A673 (cell line): ENCODE results near the gene PARN. TPM values are rescaled to one million over a fixed set of nuclear protein-coding genes. Genes with fewer than 3 reads are reported as not detected.

Experiments
- BruUV-seq: library from RNA; stranded (reverse); fragments of 400-500 nt; replicated peaks from 2 replicates; lab custom pipeline; 2021; lab: Mats Ljungman, UMichigan
- CTCF ChIA-PET: fragments of 300-600 bp; sonication (Branson Sonifier 250); formaldehyde crosslinking; loops from one replicate; lab custom pipeline; 2022; ENCODE audit warnings: antibody characterized with exemption; lab: Charles Lee
- POLR2A ChIA-PET: fragments of 300-600 bp; sonication (Branson Sonifier 250); formaldehyde crosslinking; loops from one replicate; lab custom pipeline; 2022; ENCODE audit warnings: antibody characterized with exemption; ENCODE audit not compliant: low non-redundant PET; lab: Charles Lee
- DNase-seq: peaks from one replicate; pipeline ENCODE4 v3.0.0-alpha.2; 2015; ENCODE audit warnings: low spot score
- H3K27ac ChIP-seq: fragments of 200-600 bp; sonication (generic); 2 replicates; pipeline ENCODE4 v1.5.1; 2016; ENCODE audit warnings: mixed run types, low read depth, mild to moderate bottlenecking, mixed read lengths, antibody characterized with exemption, low read length; ENCODE audit not compliant: poor library complexity, severe bottlenecking
- H3K27me3 ChIP-seq: fragments of 200-600 bp; sonication (generic); replicated peaks from 2 replicates; pipeline ENCODE4 v1.6.1; 2017; ENCODE audit warnings: mixed run types, low read depth, mild to moderate bottlenecking, mixed read lengths, antibody characterized with exemption, low read length; ENCODE audit not compliant: insufficient read depth, poor library complexity
- H3K36me3 ChIP-seq: fragments of 200-600 bp; sonication (generic); 2 replicates; pipeline ENCODE4 v1.6.1; 2016; ENCODE audit warnings: mixed run types, mild to moderate bottlenecking, mixed read lengths, antibody characterized with exemption, low read length; ENCODE audit not compliant: insufficient read depth, poor library complexity, severe bottlenecking
- H3K4me1 ChIP-seq: fragments of 200-600 bp; sonication (generic); 2 replicates; pipeline ENCODE4 v1.6.1; 2017; ENCODE audit warnings: mixed run types, mild to moderate bottlenecking, mixed read lengths, antibody characterized with exemption, low read length; ENCODE audit not compliant: insufficient read depth, poor library complexity, severe bottlenecking
- H3K4me3 ChIP-seq: fragments of 200-600 bp; sonication (generic); 2 replicates; pipeline ENCODE4 v1.5.1; 2016; ENCODE audit warnings: low read depth, mixed run types, mild to moderate bottlenecking, mixed read lengths, low read length; ENCODE audit not compliant: poor library complexity, severe bottlenecking
- H3K9me3 ChIP-seq: fragments of 200-600 bp; sonication (generic); 2 replicates; pipeline ENCODE4 v1.6.1; 2016; ENCODE audit warnings: mixed run types, low read depth, mild to moderate bottlenecking, mixed read lengths, antibody characterized with exemption, low read length; ENCODE audit not compliant: poor library complexity, severe bottlenecking
- EZH2 ChIP-seq: fragments of 200-600 bp; sonication (generic); IDR thresholded peaks from 2 replicates; pipeline ENCODE4 v1.6.1; 2017; ENCODE audit warnings: borderline replicate concordance, low read depth, mild to moderate bottlenecking, mixed read lengths, antibody characterized with exemption, low read length; ENCODE audit not compliant: poor library complexity, severe bottlenecking
- intact Hi-C: fragments of 100-400 bp; cut with micrococcal nuclease; formaldehyde crosslinking; loops from one replicate; pipeline ENCODE4 v1.10.0; 2022; ENCODE audit not compliant: unreplicated experiment
- total RNA-seq: library from RNA; stranded (reverse); gene quantifications from 2 replicates; pipeline ENCODE4 v1.2.3, GENCODE V29; 2021
- TF ChIP-seq, protein P1 (sequence below): fragments of 300-800, 200-600 bp; sonication (generic); conservative IDR thresholded peaks from 2 replicates; pipeline ENCODE4 v1.5.1; 2017; ENCODE audit warnings: low read depth, mild to moderate bottlenecking, antibody characterized with exemption, low read length, moderate library complexity, mixed read lengths

The PARN gene
- total RNA-seq, 1 experiment from 2014 or later, result 37.5 TPM

GRCh38 chr16:14676633-14677032, 46.6 kb upstream of the PARN start:
- no peaks in the 10 kb centered on the region for H3K9me3 ChIP-seq
- no TSS peak for BruUV-seq
- TF ChIP-seq EZH2, result no peak
- TF ChIP-seq, protein P1, sequence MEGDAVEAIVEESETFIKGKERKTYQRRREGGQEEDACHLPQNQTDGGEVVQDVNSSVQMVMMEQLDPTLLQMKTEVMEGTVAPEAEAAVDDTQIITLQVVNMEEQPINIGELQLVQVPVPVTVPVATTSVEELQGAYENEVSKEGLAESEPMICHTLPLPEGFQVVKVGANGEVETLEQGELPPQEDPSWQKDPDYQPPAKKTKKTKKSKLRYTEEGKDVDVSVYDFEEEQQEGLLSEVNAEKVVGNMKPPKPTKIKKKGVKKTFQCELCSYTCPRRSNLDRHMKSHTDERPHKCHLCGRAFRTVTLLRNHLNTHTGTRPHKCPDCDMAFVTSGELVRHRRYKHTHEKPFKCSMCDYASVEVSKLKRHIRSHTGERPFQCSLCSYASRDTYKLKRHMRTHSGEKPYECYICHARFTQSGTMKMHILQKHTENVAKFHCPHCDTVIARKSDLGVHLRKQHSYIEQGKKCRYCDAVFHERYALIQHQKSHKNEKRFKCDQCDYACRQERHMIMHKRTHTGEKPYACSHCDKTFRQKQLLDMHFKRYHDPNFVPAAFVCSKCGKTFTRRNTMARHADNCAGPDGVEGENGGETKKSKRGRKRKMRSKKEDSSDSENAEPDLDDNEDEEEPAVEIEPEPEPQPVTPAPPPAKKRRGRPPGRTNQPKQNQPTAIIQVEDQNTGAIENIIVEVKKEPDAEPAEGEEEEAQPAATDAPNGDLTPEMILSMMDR, result no peak
- CTCF ChIA-PET, result no interaction called here
- no peak overlapping the region for H3K27ac ChIP-seq
- POLR2A ChIA-PET, result no interaction called here
- H3K4me1 ChIP-seq, result no peaks in the 10 kb centered on the region
- H3K27me3 ChIP-seq, result no peaks in the 10 kb centered on the region
- intact Hi-C loops, result no loop called here
- no peaks in the 10 kb centered on the region for H3K36me3 ChIP-seq
- no peak overlapping the region for H3K4me3 ChIP-seq
- no peak for DNase-seq

- H3K36me3 ChIP-seq, result peaks cover 8% of the 10 kb centered on the region
- intact Hi-C loops, result no loop called here
- no peak overlapping the region for H3K27ac ChIP-seq
- peak; percentile 13 for DNase-seq
- no peak overlapping the region for H3K4me3 ChIP-seq
- no peaks in the 10 kb centered on the region for H3K27me3 ChIP-seq
- BruUV-seq, result no TSS peak
- no peaks in the 10 kb centered on the region for H3K9me3 ChIP-seq
- CTCF ChIA-PET, result no interaction called here
- POLR2A ChIA-PET, result no interaction called here
- peaks cover 6% of the 10 kb centered on the region for H3K4me1 ChIP-seq
- no peak for TF ChIP-seq EZH2
- TF ChIP-seq, protein P1, result no peak
Measured at GRCh38 chr16:14672403-14672971, 42.4 kb upstream of the PARN start.

GRCh38 chr16:14669776-14670175, 39.7 kb upstream of the PARN start:
- ChIA-PET POLR2A (no interaction called here), CTCF (no interaction called here)
- no peaks in the 10 kb centered on the region for H3K9me3 ChIP-seq
- no TSS peak for BruUV-seq
- H3K27me3 ChIP-seq, result no peaks in the 10 kb centered on the region
- intact Hi-C loops, result no loop called here
- no peak overlapping the region for H3K27ac ChIP-seq
- no peak for DNase-seq
- no peak overlapping the region for H3K4me3 ChIP-seq
- TF ChIP-seq, protein P1, result no peak
- TF ChIP-seq EZH2, result no peak
- peaks cover 32% of the 10 kb centered on the region for H3K36me3 ChIP-seq
- peaks cover 6% of the 10 kb centered on the region for H3K4me1 ChIP-seq
